ENCODE data around the gene DNAH5. TPM values are rescaled to one million over a fixed set of nuclear protein-coding genes. Genes with fewer than 3 reads are reported as not detected.
A peak's percentile ranks its signal among the peaks of the same experiment; 100 is the strongest.

The DNAH5 gene
- total and polyA plus RNA-seq, 4 donors, result 0.96 to 2.6 (median 2.0) TPM

- Histone ChIP-seq H3K9me3 (ENCODE audit: control insufficient read depth, insufficient read depth, low read length) (no peaks in the 10 kb centered on the region), H3K4me1 (ENCODE audit: control insufficient read depth, insufficient read depth, low read length) (no peaks in the 10 kb centered on the region), H3K36me3 (ENCODE audit: control insufficient read depth, insufficient read depth, low read length) (no peaks in the 10 kb centered on the region), H3K27me3 (ENCODE audit: control insufficient read depth, insufficient read depth, low read length) (no peaks in the 10 kb centered on the region), H3K4me3 (ENCODE audit: low read depth, low read length) (no peak overlapping the region), H3K27ac (ENCODE audit: low read depth, low read length) (no peak overlapping the region)
- WGBS (ENCODE audit: insufficient coverage), result 93% methylated on average over 2 of the region's 4 CpGs
- DNase-seq (ENCODE audit: low read depth in 4 of 6, low spot score in 6 of 6), result no peak
Measured at GRCh38 chr5:13704396-13704795, 240.1 kb downstream of the DNAH5 start.

- Histone ChIP-seq H3K27ac (ENCODE audit: low read depth, low read length) (no peak overlapping the region), H3K9me3 (ENCODE audit: control insufficient read depth, insufficient read depth, low read length) (no peaks in the 10 kb centered on the region), H3K27me3 (ENCODE audit: control insufficient read depth, insufficient read depth, low read length) (no peaks in the 10 kb centered on the region), H3K36me3 (ENCODE audit: control insufficient read depth, insufficient read depth, low read length) (no peaks in the 10 kb centered on the region), H3K4me1 (ENCODE audit: control insufficient read depth, insufficient read depth, low read length) (no peaks in the 10 kb centered on the region), H3K4me3 (ENCODE audit: low read depth, low read length) (no peak overlapping the region)
- DNase-seq (ENCODE audit: low read depth in 4 of 6, low spot score in 6 of 6), result peak in 1 of 6 donors; percentile 28
- whole genome bisulfite sequencing (ENCODE audit: insufficient coverage), result no CpG with 5 or more reads among the region's 6 CpGs
Measured at GRCh38 chr5:13700626-13701025, 243.9 kb downstream of the DNAH5 start.

- Histone ChIP-seq H3K9me3 (ENCODE audit: control insufficient read depth, insufficient read depth, low read length) (no peaks in the 10 kb centered on the region), H3K4me1 (ENCODE audit: control insufficient read depth, insufficient read depth, low read length) (no peaks in the 10 kb centered on the region), H3K27me3 (ENCODE audit: control insufficient read depth, insufficient read depth, low read length) (no peaks in the 10 kb centered on the region), H3K27ac (ENCODE audit: low read depth, low read length) (no peak overlapping the region), H3K36me3 (ENCODE audit: control insufficient read depth, insufficient read depth, low read length) (no peaks in the 10 kb centered on the region), H3K4me3 (ENCODE audit: low read depth, low read length) (no peak overlapping the region)
- no peak for DNase-seq (ENCODE audit: low read depth in 4 of 6, low spot score in 6 of 6)
- 82% methylated on average over 2 of the region's 3 CpGs for WGBS (ENCODE audit: insufficient coverage)
Measured at GRCh38 chr5:13698885-13699284, 245.6 kb downstream of the DNAH5 start.

- no peaks in the 10 kb centered on the region for H3K4me1 ChIP-seq (ENCODE audit: control insufficient read depth, insufficient read depth, low read length)
- no peak overlapping the region for H3K27ac ChIP-seq (ENCODE audit: low read depth, low read length)
- no peak overlapping the region for H3K4me3 ChIP-seq (ENCODE audit: low read depth, low read length)
- no peak for DNase-seq (ENCODE audit: low read depth in 4 of 6, low spot score in 6 of 6)
- WGBS (ENCODE audit: insufficient coverage), result 79% methylated on average over 5 of the region's 9 CpGs
- no peaks in the 10 kb centered on the region for H3K9me3 ChIP-seq (ENCODE audit: control insufficient read depth, insufficient read depth, low read length)
- no peaks in the 10 kb centered on the region for H3K27me3 ChIP-seq (ENCODE audit: control insufficient read depth, insufficient read depth, low read length)
- H3K36me3 ChIP-seq (ENCODE audit: control insufficient read depth, insufficient read depth, low read length), result no peaks in the 10 kb centered on the region
Measured at GRCh38 chr5:13695076-13695712, 249.3 kb downstream of the DNAH5 start.

- Histone ChIP-seq H3K36me3 (ENCODE audit: control insufficient read depth, insufficient read depth, low read length) (no peaks in the 10 kb centered on the region), H3K27me3 (ENCODE audit: control insufficient read depth, insufficient read depth, low read length) (no peaks in the 10 kb centered on the region), H3K4me1 (ENCODE audit: control insufficient read depth, insufficient read depth, low read length) (no peaks in the 10 kb centered on the region), H3K27ac (ENCODE audit: low read depth, low read length) (no peak overlapping the region), H3K4me3 (ENCODE audit: low read depth, low read length) (no peak overlapping the region), H3K9me3 (ENCODE audit: control insufficient read depth, insufficient read depth, low read length) (no peaks in the 10 kb centered on the region)
- DNase-seq (ENCODE audit: low read depth in 4 of 6, low spot score in 6 of 6), result no peak
Measured at GRCh38 chr5:13692172-13692571, 252.3 kb downstream of the DNAH5 start.

- Histone ChIP-seq H3K4me1 (ENCODE audit: control insufficient read depth, insufficient read depth, low read length) (no peaks in the 10 kb centered on the region), H3K27ac (ENCODE audit: low read depth, low read length) (no peak overlapping the region), H3K27me3 (ENCODE audit: control insufficient read depth, insufficient read depth, low read length) (no peaks in the 10 kb centered on the region), H3K36me3 (ENCODE audit: control insufficient read depth, insufficient read depth, low read length) (no peaks in the 10 kb centered on the region), H3K9me3 (ENCODE audit: control insufficient read depth, insufficient read depth, low read length) (no peaks in the 10 kb centered on the region), H3K4me3 (ENCODE audit: low read depth, low read length) (no peak overlapping the region)
- no peak for DNase-seq (ENCODE audit: low read depth in 4 of 6, low spot score in 6 of 6)
- no CpG with 5 or more reads among the region's 4 CpGs for WGBS (ENCODE audit: insufficient coverage)
Measured at GRCh38 chr5:13676531-13676930, 268.0 kb downstream of the DNAH5 start.

GRCh38 chr5:13674391-13674790 lies 270.1 kb downstream of the DNAH5 start:
- Histone ChIP-seq H3K36me3 (ENCODE audit: control insufficient read depth, insufficient read depth, low read length) (no peaks in the 10 kb centered on the region), H3K4me3 (ENCODE audit: low read depth, low read length) (no peak overlapping the region), H3K4me1 (ENCODE audit: control insufficient read depth, insufficient read depth, low read length) (no peaks in the 10 kb centered on the region), H3K27me3 (ENCODE audit: control insufficient read depth, insufficient read depth, low read length) (no peaks in the 10 kb centered on the region), H3K9me3 (ENCODE audit: control insufficient read depth, insufficient read depth, low read length) (no peaks in the 10 kb centered on the region), H3K27ac (ENCODE audit: low read depth, low read length) (no peak overlapping the region)
- peak in 1 of 6 donors; percentile 21 for DNase-seq (ENCODE audit: low read depth in 4 of 6, low spot score in 6 of 6)

- H3K27me3 ChIP-seq (ENCODE audit: control insufficient read depth, insufficient read depth, low read length), result no peaks in the 10 kb centered on the region
- DNase-seq (ENCODE audit: low read depth in 4 of 6, low spot score in 6 of 6), result peak in 2 of 6 donors; percentile 47
- H3K9me3 ChIP-seq (ENCODE audit: control insufficient read depth, insufficient read depth, low read length), result no peaks in the 10 kb centered on the region
- 20% methylated on average over 1 of the region's 3 CpGs for WGBS (ENCODE audit: insufficient coverage)
- no peak overlapping the region for H3K27ac ChIP-seq (ENCODE audit: low read depth, low read length)
- no peak overlapping the region for H3K4me3 ChIP-seq (ENCODE audit: low read depth, low read length)
- no peaks in the 10 kb centered on the region for H3K36me3 ChIP-seq (ENCODE audit: control insufficient read depth, insufficient read depth, low read length)
- no peaks in the 10 kb centered on the region for H3K4me1 ChIP-seq (ENCODE audit: control insufficient read depth, insufficient read depth, low read length)
Measured at GRCh38 chr5:13673511-13673910, 271.0 kb downstream of the DNAH5 start.

GRCh38 chr5:13664377-13664776 lies 280.1 kb downstream of the DNAH5 start:
- Histone ChIP-seq H3K36me3 (ENCODE audit: control insufficient read depth, insufficient read depth, low read length) (no peaks in the 10 kb centered on the region), H3K27ac (ENCODE audit: low read depth, low read length) (no peak overlapping the region), H3K27me3 (ENCODE audit: control insufficient read depth, insufficient read depth, low read length) (no peaks in the 10 kb centered on the region), H3K4me3 (ENCODE audit: low read depth, low read length) (no peak overlapping the region), H3K4me1 (ENCODE audit: control insufficient read depth, insufficient read depth, low read length) (no peaks in the 10 kb centered on the region), H3K9me3 (ENCODE audit: control insufficient read depth, insufficient read depth, low read length) (no peaks in the 10 kb centered on the region)
- WGBS (ENCODE audit: insufficient coverage), result 76% methylated on average over 3 of the region's 3 CpGs
- no peak for DNase-seq (ENCODE audit: low read depth in 4 of 6, low spot score in 6 of 6)

- no peaks in the 10 kb centered on the region for H3K4me1 ChIP-seq (ENCODE audit: control insufficient read depth, insufficient read depth, low read length)
- H3K27me3 ChIP-seq (ENCODE audit: control insufficient read depth, insufficient read depth, low read length), result no peaks in the 10 kb centered on the region
- H3K9me3 ChIP-seq (ENCODE audit: control insufficient read depth, insufficient read depth, low read length), result no peaks in the 10 kb centered on the region
- H3K4me3 ChIP-seq (ENCODE audit: low read depth, low read length), result no peak overlapping the region
- no peak overlapping the region for H3K27ac ChIP-seq (ENCODE audit: low read depth, low read length)
- no peak for DNase-seq (ENCODE audit: low read depth in 4 of 6, low spot score in 6 of 6)
- no peaks in the 10 kb centered on the region for H3K36me3 ChIP-seq (ENCODE audit: control insufficient read depth, insufficient read depth, low read length)
Measured at GRCh38 chr5:13662626-13663025, 281.9 kb downstream of the DNAH5 start.

All from spinal cord (tissue), 10 donors.